SK-N-MC (cell line): ENCODE measurements around the gene RAB6B.
A peak's percentile ranks its signal among the peaks of the same experiment; 100 is the strongest.

ENCODE experiments used
- DNase-seq: peaks from one replicate; pipeline ENCODE4 v3.0.0-alpha.2; 2011; ENCODE audit warnings: low read depth, low spot score
- H3K27ac ChIP-seq: fragments of 200-600 bp; sonication (generic); 2 replicates; pipeline ENCODE4 v1.5.1; 2016; ENCODE audit warnings: mixed run types
- H3K36me3 ChIP-seq: fragments of 200-600 bp; sonication (generic); 2 replicates; pipeline ENCODE4 v1.6.1; 2017; ENCODE audit warnings: antibody characterized with exemption, low read length, mixed read lengths; ENCODE audit not compliant: insufficient read depth
- H3K4me3 ChIP-seq: fragments of 200-600 bp; sonication (generic); 2 replicates; pipeline ENCODE4 v1.5.1; 2016
- H3K9ac ChIP-seq: fragments of 200-600 bp; sonication (generic); 2 replicates; pipeline ENCODE4 v1.8.0; 2017; ENCODE audit warnings: mixed run types, mixed read lengths; ENCODE audit not compliant: insufficient read length
- H3K9me3 ChIP-seq: fragments of 200-600 bp; sonication (generic); 2 replicates; pipeline ENCODE4 v1.6.1; 2017; ENCODE audit warnings: low read depth, mild to moderate bottlenecking, antibody characterized with exemption, low read length, moderate library complexity, mixed read lengths
- EZH2 ChIP-seq: fragments of 200-600 bp; sonication (generic); IDR thresholded peaks from one replicate; pipeline ENCODE4 v1.6.1; 2017; ENCODE audit warnings: antibody characterized with exemption
- FOXP2 ChIP-seq: optimal IDR thresholded peaks from 2 replicates; pipeline ENCODE3; 2011; ENCODE audit warnings: mild to moderate bottlenecking, moderate library complexity; ENCODE audit not compliant: insufficient read depth; ENCODE audit errors: extremely low read length, control extremely low read depth
- POLR2AphosphoS5 ChIP-seq: IDR thresholded peaks from 2 replicates; pipeline ENCODE4 v1.6.1; 2012; ENCODE audit warnings: mild to moderate bottlenecking, low read depth, low read length, borderline replicate concordance

RAB6B gene

DNA sequence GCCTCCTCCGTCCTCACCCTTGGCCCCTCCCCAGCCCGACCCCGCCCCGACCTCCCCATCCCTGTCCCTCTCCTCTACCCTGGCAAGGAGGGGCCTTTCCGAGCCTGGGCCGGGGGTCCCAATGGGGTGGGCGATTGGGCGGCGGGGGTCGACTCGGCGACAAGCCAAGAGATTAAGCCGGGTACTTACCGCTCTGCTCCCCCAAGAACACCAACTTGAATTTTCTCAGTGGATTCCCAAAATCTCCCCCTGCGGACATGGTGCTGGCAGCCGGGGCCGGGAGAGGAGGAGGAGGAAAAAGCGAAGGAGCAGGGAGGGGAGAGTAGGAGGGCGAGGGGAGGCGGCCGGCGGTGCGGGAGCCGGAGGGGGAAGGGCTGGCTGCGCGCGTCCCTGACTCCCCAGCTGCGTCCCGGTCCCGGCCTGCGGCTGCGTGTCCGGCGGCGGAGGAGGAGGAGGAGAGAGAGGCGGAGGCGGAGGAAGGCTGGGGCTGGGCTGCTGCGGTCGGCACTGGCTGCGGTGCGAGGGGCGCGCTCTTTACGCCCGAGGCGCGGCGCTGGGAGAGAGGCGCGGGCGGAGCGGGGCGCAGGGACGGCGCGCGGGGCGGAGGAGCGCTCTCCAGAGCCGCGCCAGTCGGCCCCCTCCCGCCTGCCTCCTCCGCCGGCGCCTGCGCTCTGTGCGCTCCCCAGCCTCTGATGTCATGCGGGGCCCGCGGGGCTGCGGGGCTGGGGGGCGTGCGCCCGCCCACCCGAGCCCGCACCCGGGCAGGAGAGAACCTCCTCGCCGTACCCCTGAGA is at the start of gene RAB6B:
RAB6B (minus strand) TSS at position 675 of the 794 bp plus-strand sequence; CDS start at position 259, 416 bp downstream.
- Histone ChIP-seq H3K4me3 (peak within 1 kb of the TSS; percentile 81), H3K27ac (no peak within 1 kb of the TSS), H3K9me3 (no peaks in the 10 kb centered on the region), H3K9ac (no peak within 1 kb of the TSS), H3K36me3 (no peaks in the 10 kb centered on the region)
- DNase-seq: no peak
- TF ChIP-seq FOXP2: no peak
- no peak for TF ChIP-seq EZH2
- no peak for TF ChIP-seq POLR2AphosphoS5

DNA sequence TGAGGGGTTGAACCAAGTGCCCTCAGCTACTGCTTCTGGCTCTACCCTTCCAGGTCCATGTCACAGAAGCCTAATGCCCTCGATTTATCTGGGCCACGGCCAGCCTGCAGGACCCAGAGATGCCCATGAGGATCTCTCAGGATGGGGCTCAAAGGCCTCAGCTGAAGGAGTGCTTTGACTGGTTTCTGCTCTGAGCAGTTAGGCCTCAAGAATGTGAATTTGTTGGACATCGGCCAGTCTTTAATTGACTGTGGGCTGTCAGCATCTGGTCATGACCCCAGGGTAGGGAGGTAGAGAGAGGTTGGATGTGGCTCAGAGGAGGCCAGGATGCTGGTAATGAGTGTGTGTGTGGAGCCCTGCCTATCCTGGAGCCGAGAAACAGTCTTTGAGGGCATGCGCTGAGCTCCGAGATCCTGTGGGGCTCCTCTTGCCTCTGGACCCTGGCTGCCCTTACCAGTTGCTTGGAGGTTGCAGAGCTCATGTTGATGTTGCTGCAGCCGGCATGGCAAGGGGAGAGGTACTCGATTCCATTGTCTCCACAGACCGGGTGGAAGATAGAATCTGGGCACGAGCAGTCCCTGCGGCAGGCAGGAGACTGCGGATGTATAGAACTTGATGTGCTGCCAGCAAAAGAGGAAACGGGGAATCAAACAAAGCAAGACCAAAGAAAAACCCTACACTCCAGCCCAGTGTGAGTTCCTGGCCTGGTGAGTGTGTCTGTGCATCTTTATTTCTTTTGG is 49.1 kb upstream of the RAB6B start:
- DNase-seq: no peak
- H3K27ac ChIP-seq: no peak overlapping the region
- no peaks in the 10 kb centered on the region for H3K36me3 ChIP-seq
- no peaks in the 10 kb centered on the region for H3K9me3 ChIP-seq
- no peak overlapping the region for H3K4me3 ChIP-seq
- no peak overlapping the region for H3K9ac ChIP-seq
- TF ChIP-seq EZH2 (no peak), POLR2AphosphoS5 (no peak), FOXP2 (no peak)

DNA sequence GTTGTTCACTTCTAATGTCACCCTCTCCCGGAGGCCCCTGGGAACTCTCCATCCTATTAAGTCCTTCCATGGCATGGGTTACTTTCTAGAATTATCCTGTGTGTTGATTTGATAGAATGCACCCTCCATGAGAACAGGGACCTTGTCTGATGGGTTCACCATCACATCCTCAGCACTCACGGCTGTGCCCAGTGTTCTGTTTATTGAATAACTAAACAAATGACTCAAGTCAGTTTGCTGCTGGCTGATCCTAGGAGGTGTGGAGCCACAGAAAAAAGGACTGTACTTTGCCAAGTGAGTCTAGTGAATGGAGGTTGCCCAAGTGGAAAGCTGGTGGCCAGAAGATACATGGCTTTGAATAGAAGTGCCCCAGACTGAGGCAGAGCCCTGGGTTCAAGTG is 48.5 kb upstream of the RAB6B start:
- Histone ChIP-seq H3K27ac (no peak overlapping the region), H3K9ac (no peak overlapping the region), H3K36me3 (no peaks in the 10 kb centered on the region), H3K4me3 (no peak overlapping the region), H3K9me3 (no peaks in the 10 kb centered on the region)
- TF ChIP-seq POLR2AphosphoS5 (no peak), FOXP2 (no peak), EZH2 (no peak)
- no peak for DNase-seq

DNA sequence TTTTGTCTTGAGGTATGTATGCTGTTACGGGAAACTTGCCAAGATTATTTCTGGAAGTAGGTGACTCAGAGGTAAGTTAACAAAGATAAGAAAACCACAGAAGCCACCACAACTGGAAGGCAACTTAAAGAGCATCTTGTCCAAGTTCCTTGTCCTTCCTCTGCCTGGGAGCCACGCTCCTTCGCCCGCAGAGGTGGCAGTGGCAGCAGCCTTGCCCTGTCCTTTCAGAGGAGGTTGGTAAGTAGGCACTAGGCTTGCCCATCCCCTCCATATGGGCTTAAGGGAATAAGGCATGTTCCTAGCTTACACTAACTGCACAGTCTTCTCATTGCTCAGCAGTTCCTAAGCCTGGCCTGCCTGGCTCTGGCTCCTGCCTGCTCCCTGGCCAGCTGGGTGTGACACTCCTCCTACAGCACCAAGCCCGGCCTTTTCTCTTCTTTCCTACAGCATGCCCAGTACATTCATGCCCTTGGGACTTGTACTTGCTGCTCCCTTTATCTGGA is 48.0 kb upstream of the RAB6B start:
- DNase-seq: no peak
- no peak overlapping the region for H3K9ac ChIP-seq
- H3K4me3 ChIP-seq: no peak overlapping the region
- H3K27ac ChIP-seq: no peak overlapping the region
- no peaks in the 10 kb centered on the region for H3K36me3 ChIP-seq
- no peaks in the 10 kb centered on the region for H3K9me3 ChIP-seq
- TF ChIP-seq POLR2AphosphoS5 (no peak), FOXP2 (no peak), EZH2 (no peak)

DNA sequence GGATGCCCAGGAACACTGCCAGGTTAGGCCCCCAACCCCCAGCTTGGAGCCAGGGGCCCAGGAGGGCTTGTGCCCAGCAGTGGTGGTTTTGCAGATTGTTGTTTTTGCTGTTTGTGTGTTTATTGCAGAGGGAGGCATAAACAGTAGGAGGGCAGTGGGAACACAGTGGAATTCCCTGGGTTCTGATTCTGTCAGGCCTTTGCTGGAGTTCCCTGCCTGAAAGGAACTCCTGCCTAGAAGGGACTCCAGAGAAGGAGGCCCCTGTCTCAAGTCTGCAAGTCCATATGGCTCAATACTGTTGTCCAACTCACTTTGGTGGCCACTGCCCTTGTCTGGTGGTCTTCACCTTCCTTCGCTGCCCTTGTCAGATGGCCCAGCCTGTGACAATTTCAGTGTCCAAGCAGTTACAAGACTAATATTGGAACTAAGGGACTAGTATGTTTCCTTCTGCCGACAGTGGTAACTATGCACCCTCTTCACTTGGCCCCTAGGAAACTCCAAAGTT is 47.4 kb upstream of the RAB6B start:
- Histone ChIP-seq H3K27ac (no peak overlapping the region), H3K9ac (no peak overlapping the region), H3K36me3 (no peaks in the 10 kb centered on the region), H3K9me3 (no peaks in the 10 kb centered on the region), H3K4me3 (no peak overlapping the region)
- DNase-seq: no peak
- TF ChIP-seq FOXP2: no peak
- TF ChIP-seq POLR2AphosphoS5: no peak
- TF ChIP-seq EZH2: no peak

DNA sequence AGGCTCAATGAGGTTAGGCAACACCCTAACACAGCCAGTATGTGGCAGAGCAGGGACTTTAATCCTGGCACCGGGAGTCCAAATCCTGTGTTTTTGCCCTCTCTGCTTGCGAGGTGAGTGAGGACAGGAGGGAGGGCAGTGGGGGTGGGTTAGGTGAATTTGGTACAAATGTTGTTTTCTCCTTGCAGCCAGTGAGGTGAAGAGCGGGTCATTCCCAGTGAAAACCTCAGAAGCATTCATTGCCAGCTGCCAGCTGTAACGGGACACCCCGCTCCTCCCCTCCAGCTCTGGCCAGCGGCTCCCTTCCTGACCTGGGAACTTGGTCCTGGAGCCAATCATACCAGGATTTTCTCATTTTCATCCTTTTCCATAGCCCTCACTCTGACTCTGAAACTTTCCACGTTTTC is 45.7 kb upstream of the RAB6B start:
- H3K36me3 ChIP-seq: no peaks in the 10 kb centered on the region
- no peak for DNase-seq
- TF ChIP-seq EZH2: no peak
- no peak for TF ChIP-seq FOXP2
- no peak for TF ChIP-seq POLR2AphosphoS5

DNA sequence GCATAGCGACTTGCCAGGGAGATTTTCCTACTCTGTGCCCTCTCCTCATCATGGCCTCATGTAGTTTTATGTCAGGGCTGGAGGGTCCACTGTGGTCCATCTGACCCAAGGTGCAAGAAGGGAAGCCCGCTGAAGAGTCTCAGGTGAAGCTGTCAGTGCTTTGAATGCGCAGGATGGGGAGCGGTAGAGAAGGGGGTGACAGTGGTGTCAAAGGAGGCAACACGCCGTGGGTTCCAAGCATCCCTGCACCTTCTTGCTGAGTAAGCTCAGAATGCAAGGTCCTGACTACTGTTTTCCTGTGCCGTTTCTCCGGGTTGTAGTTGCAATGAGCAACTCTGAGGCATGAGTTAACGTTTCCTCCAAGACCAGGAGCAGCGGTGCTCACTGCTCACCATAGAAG is 44.9 kb upstream of the RAB6B start:
- no peaks in the 10 kb centered on the region for H3K36me3 ChIP-seq
- H3K27ac ChIP-seq: no peak overlapping the region
- TF ChIP-seq FOXP2 (no peak), EZH2 (no peak), POLR2AphosphoS5 (no peak)
- H3K9ac ChIP-seq: no peak overlapping the region
- no peak overlapping the region for H3K4me3 ChIP-seq
- DNase-seq: no peak
- no peaks in the 10 kb centered on the region for H3K9me3 ChIP-seq

More for the DNA sequence above, 45.7 kb upstream of the RAB6B start:
- Histone ChIP-seq H3K9me3 (no peaks in the 10 kb centered on the region), H3K4me3 (no peak overlapping the region), H3K9ac (no peak overlapping the region), H3K27ac (no peak overlapping the region)

DNA sequence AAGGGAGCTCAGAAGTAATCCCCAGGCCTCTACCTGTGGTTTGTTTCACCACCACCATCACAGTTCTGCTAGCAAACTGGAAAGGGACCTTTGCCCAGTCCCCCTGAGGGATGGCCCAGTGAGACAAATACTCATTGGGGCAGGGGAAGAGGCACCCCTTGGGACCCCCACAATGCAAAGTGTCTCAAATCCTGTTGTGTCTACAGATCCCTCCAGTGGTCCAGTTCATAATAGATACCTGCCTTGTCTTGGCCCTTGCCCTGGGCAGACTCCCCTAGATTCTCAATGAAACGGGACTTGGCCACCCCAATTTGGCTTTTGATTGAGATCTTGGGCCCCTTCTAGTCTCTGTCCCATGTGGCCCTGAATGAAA is 43.8 kb upstream of the RAB6B start:
- Histone ChIP-seq H3K9ac (no peak overlapping the region), H3K9me3 (no peaks in the 10 kb centered on the region), H3K27ac (no peak overlapping the region), H3K4me3 (no peak overlapping the region), H3K36me3 (no peaks in the 10 kb centered on the region)
- TF ChIP-seq POLR2AphosphoS5: no peak
- TF ChIP-seq FOXP2: no peak
- no peak for TF ChIP-seq EZH2
- DNase-seq: no peak
